Measurements from ENCODE around the gene SV2C. TPM values are rescaled to one million over a fixed set of nuclear protein-coding genes. Genes with fewer than 3 reads are reported as not detected.
"Not testable (repeated sequence)": the region's sequence is repeated elsewhere in the genome, so short reads cannot be mapped to it uniquely, and the experiment has no call there.

Gene SV2C
- total RNA-seq, 1 donor from 2014 or later = 0.15 TPM

DNA sequence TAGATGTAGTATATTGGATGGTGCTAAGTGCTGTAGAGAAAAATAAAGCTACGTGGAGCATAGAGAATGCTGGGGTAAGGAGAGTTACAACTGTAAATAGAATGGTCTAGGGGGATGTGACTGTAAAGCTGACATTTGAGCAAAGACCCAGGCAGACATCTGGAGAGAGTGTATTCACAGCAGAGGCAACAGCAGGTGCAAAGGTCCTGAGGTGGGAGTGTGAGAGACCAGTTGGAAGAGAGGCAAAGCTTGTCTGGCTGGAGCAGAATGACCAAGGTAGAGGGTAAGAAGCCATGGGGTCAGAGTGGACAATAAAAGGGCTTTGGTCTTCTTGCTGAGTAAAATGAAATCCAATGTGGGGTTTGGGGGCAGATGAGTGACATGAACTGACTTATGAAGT, 227.0 kb downstream of the SV2C start:
- Mint-ChIP-seq H3K36me3 (peaks cover 15% of the 10 kb centered on the region), H3K4me3 (no peak overlapping the region), H3K9me3 (no peaks in the 10 kb centered on the region), H3K4me1 (peaks cover 7% of the 10 kb centered on the region), H3K27ac (no peak overlapping the region), H3K27me3 (ENCODE audit: insufficient read depth, low read depth) (peaks cover 4% of the 10 kb centered on the region)
- Histone ChIP-seq H3K27me3 (no peaks in the 10 kb centered on the region), H3K9ac (no peak overlapping the region), H4K20me1 (ENCODE audit: low read depth) (no peaks in the 10 kb centered on the region), H3K27ac (no peak overlapping the region), H3F3A (ENCODE audit: low read depth) (no peaks in the 10 kb centered on the region), H3K4me2 (no peak overlapping the region), H3K4me3 (no peak overlapping the region), H3K4me1 (peaks cover 9% of the 10 kb centered on the region), H3K79me2 (ENCODE audit: low read depth) (no peaks in the 10 kb centered on the region), H3K36me3 (no peaks in the 10 kb centered on the region), H3K9me3 (ENCODE audit: low read depth) (no peaks in the 10 kb centered on the region), H2AFZ (replicated peaks) (no peak overlapping the region)
- TF ChIP-seq EZH2phosphoT487 (IDR thresholded peaks at IDR 0.05) (no peak), EZH2 (IDR thresholded peaks at IDR 0.05) (no peak)
- TF ChIP-seq, protein P1, sequence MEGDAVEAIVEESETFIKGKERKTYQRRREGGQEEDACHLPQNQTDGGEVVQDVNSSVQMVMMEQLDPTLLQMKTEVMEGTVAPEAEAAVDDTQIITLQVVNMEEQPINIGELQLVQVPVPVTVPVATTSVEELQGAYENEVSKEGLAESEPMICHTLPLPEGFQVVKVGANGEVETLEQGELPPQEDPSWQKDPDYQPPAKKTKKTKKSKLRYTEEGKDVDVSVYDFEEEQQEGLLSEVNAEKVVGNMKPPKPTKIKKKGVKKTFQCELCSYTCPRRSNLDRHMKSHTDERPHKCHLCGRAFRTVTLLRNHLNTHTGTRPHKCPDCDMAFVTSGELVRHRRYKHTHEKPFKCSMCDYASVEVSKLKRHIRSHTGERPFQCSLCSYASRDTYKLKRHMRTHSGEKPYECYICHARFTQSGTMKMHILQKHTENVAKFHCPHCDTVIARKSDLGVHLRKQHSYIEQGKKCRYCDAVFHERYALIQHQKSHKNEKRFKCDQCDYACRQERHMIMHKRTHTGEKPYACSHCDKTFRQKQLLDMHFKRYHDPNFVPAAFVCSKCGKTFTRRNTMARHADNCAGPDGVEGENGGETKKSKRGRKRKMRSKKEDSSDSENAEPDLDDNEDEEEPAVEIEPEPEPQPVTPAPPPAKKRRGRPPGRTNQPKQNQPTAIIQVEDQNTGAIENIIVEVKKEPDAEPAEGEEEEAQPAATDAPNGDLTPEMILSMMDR (IDR thresholded peaks at IDR 0.05) = no peak
- DNase-seq (ENCODE audit: low spot score) = no peak

DNA sequence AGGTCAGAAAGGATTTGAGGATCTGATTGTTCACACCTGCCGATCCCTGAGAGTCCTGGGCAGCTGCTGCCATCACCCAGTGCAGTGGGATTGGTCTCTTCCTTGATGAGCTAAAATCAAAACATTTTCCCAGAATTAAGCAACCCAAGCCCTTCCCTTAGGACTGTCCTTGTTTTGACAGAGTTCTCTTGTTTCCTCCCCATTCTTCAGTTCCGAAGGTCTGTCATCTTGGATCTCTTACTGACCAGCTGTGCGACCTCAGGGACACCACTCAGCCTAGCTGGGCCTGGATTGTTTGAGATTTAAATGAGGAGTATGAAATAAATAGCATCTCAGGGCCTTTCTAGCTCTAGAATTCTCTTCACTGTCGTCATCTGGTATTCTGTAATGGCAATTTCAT, 229.6 kb downstream of the SV2C start:
- Mint-ChIP-seq H3K27ac (no peak overlapping the region), H3K4me1 (peaks cover 4% of the 10 kb centered on the region), H3K4me3 (no peak overlapping the region), H3K9me3 (no peaks in the 10 kb centered on the region), H3K36me3 (peaks cover 12% of the 10 kb centered on the region), H3K27me3 (ENCODE audit: insufficient read depth, low read depth) (peaks cover 6% of the 10 kb centered on the region)
- H3K4me3 ChIP-seq = no peak overlapping the region
- TF ChIP-seq, protein P1 (IDR thresholded peaks at IDR 0.05) = no peak
- no peak for TF ChIP-seq EZH2phosphoT487 (IDR thresholded peaks at IDR 0.05)
- no peak overlapping the region for H3K4me2 ChIP-seq
- H3K4me1 ChIP-seq = no peaks in the 10 kb centered on the region
- H3K9me3 ChIP-seq (ENCODE audit: low read depth) = no peaks in the 10 kb centered on the region
- H3F3A ChIP-seq (ENCODE audit: low read depth) = no peaks in the 10 kb centered on the region
- no peaks in the 10 kb centered on the region for H3K36me3 ChIP-seq
- no peak overlapping the region for H2AFZ ChIP-seq (replicated peaks)
- H3K27me3 ChIP-seq = no peaks in the 10 kb centered on the region
- H3K27ac ChIP-seq = no peak overlapping the region
- DNase-seq (ENCODE audit: low spot score) = no peak
- no peaks in the 10 kb centered on the region for H4K20me1 ChIP-seq (ENCODE audit: low read depth)
- no peak overlapping the region for H3K9ac ChIP-seq
- no peaks in the 10 kb centered on the region for H3K79me2 ChIP-seq (ENCODE audit: low read depth)

DNA sequence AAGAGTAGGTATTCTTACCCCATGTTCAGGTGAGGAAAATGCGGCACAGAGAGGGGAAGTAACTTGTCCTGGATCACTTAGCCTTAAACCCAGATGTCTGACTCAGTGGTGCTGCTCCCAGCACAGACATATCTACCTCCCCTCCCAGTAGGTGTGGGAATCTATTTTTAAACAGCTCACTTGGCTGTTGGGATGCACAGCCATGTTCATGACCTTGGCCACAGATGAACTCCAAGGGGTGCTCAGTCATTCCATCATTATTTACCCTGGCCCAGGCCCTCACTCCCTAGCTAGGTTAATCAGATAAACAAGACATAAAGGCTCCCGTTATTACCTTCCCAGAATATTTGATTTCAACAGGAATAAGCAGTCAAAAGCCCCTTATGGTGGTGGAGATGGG, 231.5 kb downstream of the SV2C start:
- Mint-ChIP-seq H3K4me3 (no peak overlapping the region), H3K36me3 (peaks cover 8% of the 10 kb centered on the region), H3K9me3 (no peaks in the 10 kb centered on the region), H3K27ac (no peak overlapping the region), H3K4me1 (peaks cover 3% of the 10 kb centered on the region), H3K27me3 (ENCODE audit: insufficient read depth, low read depth) (peaks cover 4% of the 10 kb centered on the region)
- Histone ChIP-seq H3K4me2 (no peak overlapping the region), H3K9me3 (ENCODE audit: low read depth) (no peaks in the 10 kb centered on the region), H2AFZ (replicated peaks) (no peak overlapping the region), H3K27ac (no peak overlapping the region), H3K27me3 (no peaks in the 10 kb centered on the region), H3K79me2 (ENCODE audit: low read depth) (no peaks in the 10 kb centered on the region), H4K20me1 (ENCODE audit: low read depth) (no peaks in the 10 kb centered on the region), H3K36me3 (no peaks in the 10 kb centered on the region), H3K9ac (no peak overlapping the region), H3K4me3 (no peak overlapping the region), H3F3A (ENCODE audit: low read depth) (no peaks in the 10 kb centered on the region), H3K4me1 (no peaks in the 10 kb centered on the region)
- no peak for DNase-seq (ENCODE audit: low spot score)
- TF ChIP-seq EZH2 (IDR thresholded peaks at IDR 0.05) = no peak
- TF ChIP-seq, protein P1 (IDR thresholded peaks at IDR 0.05) = no peak

- H3K9ac ChIP-seq = no peak overlapping the region
- Mint-ChIP-seq H3K27ac (peak overlapping the region; percentile 46), H3K9me3 (peaks cover 15% of the 10 kb centered on the region), H3K27me3 (ENCODE audit: insufficient read depth, low read depth) (peaks cover 11% of the 10 kb centered on the region), H3K4me3 (no peak overlapping the region), H3K4me1 (no peaks in the 10 kb centered on the region), H3K36me3 (peaks cover 11% of the 10 kb centered on the region)
- H4K20me1 ChIP-seq (ENCODE audit: low read depth) = no peaks in the 10 kb centered on the region
- H3K4me3 ChIP-seq = no peak overlapping the region
- H3K27me3 ChIP-seq = peaks cover 2% of the 10 kb centered on the region
- no peak overlapping the region for H2AFZ ChIP-seq (replicated peaks)
- TF ChIP-seq, protein P1 (IDR thresholded peaks at IDR 0.05) = no peak
- TF ChIP-seq EZH2 (IDR thresholded peaks at IDR 0.05) = no peak
- no peak for TF ChIP-seq EZH2phosphoT487 (IDR thresholded peaks at IDR 0.05)
- H3K9me3 ChIP-seq (ENCODE audit: low read depth) = no peaks in the 10 kb centered on the region
- peaks cover 5% of the 10 kb centered on the region for H3F3A ChIP-seq (ENCODE audit: low read depth)
- H3K36me3 ChIP-seq = no peaks in the 10 kb centered on the region
- H3K27ac ChIP-seq = no peak overlapping the region
- no peak overlapping the region for H3K4me2 ChIP-seq
- no peak for DNase-seq (ENCODE audit: low spot score)
- no peaks in the 10 kb centered on the region for H3K4me1 ChIP-seq
- H3K79me2 ChIP-seq (ENCODE audit: low read depth) = no peaks in the 10 kb centered on the region
Observed at GRCh38 chr5:76319673-76320072, 236.5 kb downstream of the SV2C start.

DNA sequence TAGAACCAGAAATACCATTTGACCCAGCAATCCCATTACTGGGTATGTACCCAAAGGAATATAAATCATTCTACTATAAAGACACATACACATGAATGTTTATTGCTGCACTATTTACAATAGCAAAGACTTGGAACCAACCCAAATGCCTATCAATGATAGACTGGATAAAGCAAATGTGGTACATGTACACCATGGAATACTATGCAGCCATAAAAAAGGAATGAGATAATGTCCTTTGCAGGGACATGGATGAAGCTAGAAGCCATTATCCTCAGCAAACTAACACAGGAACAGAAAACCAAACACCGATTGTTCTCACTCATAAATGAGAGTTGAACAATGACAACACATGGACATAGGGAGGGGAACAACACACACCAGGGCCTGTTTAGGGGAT, 240.3 kb downstream of the SV2C start:
- not testable (repeated sequence) for H3K36me3 ChIP-seq; H2AFZ ChIP-seq (replicated peaks); H3K4me2 ChIP-seq; H3K4me3 Mint-ChIP-seq; H3K79me2 ChIP-seq (ENCODE audit: low read depth); H3K27ac Mint-ChIP-seq; H3K27me3 Mint-ChIP-seq (ENCODE audit: insufficient read depth, low read depth); H3K9me3 ChIP-seq (ENCODE audit: low read depth); H3K9ac ChIP-seq; H3K4me3 ChIP-seq; H3K27ac ChIP-seq; DNase-seq (ENCODE audit: low spot score)
- Histone ChIP-seq H3K27me3 (peaks cover 25% of the 10 kb centered on the region), H3K4me1 (peaks cover 32% of the 10 kb centered on the region), H4K20me1 (ENCODE audit: low read depth) (peaks cover 20% of the 10 kb centered on the region), H3F3A (ENCODE audit: low read depth) (peaks cover 27% of the 10 kb centered on the region)
- Mint-ChIP-seq H3K36me3 (peaks cover 14% of the 10 kb centered on the region), H3K4me1 (peaks cover 37% of the 10 kb centered on the region), H3K9me3 (peaks cover 15% of the 10 kb centered on the region)
